WERI-Rb-1 (cell line): ENCODE results near the gene RPL11.

Experiments
- DNase-seq: peaks from one replicate; pipeline ENCODE4 v3.0.0-alpha.2; 2020
- H3K27ac ChIP-seq: fragments of 250-450 bp; sonication (Bioruptor Pico); 2 replicates; pipeline ENCODE4 v1.5.1; 2020; ENCODE audit warnings: mild to moderate bottlenecking, moderate library complexity
- H3K27me3 ChIP-seq: fragments of 250-450 bp; sonication (Bioruptor Pico); 2 replicates; pipeline ENCODE4 v1.5.1; 2021; ENCODE audit warnings: mild to moderate bottlenecking, low read depth, moderate library complexity; ENCODE audit not compliant: insufficient read depth, severe bottlenecking
- H3K36me3 ChIP-seq: fragments of 250-450 bp; sonication (Bioruptor Pico); 2 replicates; pipeline ENCODE4 v1.5.1; 2020; ENCODE audit warnings: mild to moderate bottlenecking, moderate library complexity
- H3K4me3 ChIP-seq: 2 replicates; pipeline ENCODE4 v1.5.1; 2011; ENCODE audit warnings: low read depth, mild to moderate bottlenecking, control low read depth, low read length
- H3K9me3 ChIP-seq: fragments of 250-450 bp; sonication (Bioruptor Pico); 2 replicates; pipeline ENCODE4 v1.5.1; 2021; ENCODE audit warnings: mild to moderate bottlenecking, moderate library complexity; ENCODE audit not compliant: severe bottlenecking
- CTCF ChIP-seq: IDR thresholded peaks from 2 replicates; pipeline ENCODE4 v1.5.1; 2011; ENCODE audit warnings: low read depth, mild to moderate bottlenecking, control low read depth, inconsistent platforms, low read length

RPL11 gene

DNA sequence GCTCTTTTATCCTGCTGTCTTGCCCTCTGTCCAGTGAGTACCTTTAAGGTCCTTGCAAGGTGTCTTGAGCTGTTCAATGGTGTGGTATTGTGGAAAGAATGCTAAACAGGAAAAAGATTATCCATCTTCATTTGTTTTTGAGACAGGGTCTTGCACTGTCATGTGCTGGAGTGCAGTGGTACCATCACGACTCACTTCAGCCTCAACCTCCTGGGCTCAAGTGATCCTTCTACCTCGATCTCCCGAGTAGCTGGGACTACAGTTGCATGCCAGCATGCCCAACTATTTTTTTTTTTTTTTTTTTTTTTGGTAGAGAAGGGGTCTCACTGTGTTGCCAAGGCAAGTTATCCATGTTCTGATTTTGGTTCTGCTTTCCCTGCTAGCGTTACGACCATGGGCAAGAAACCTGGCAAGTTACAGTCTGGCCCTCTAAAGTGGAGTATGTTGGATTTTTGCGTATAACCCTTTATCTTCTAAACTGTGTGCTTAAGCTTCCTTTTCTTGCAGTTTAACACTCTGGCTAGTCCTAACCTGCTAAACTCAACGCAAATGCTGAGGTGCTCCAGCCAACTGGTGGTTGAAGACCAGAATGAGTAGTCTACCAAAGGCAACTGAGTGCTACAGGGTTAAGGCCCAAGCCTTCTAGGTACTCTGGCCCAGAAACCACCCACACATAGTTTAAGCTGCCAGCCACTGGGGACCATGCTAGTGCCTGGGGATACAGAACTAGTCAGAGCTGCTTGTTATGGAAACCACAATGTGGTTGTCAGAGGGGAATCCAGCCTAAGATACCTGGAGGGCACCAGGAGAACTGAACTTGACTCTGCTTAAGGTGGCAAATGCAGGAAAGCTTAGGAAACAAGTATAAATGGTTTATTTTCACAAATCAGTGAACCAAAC is 7.9 kb downstream of the RPL11 start:
- no peak overlapping the region for H3K27ac ChIP-seq
- peaks cover 88% of the 10 kb centered on the region for H3K36me3 ChIP-seq
- no peaks in the 10 kb centered on the region for H3K9me3 ChIP-seq
- DNase-seq, result no peak
- no peaks in the 10 kb centered on the region for H3K27me3 ChIP-seq
- no peak overlapping the region for H3K4me3 ChIP-seq
- no peak for TF ChIP-seq CTCF

DNA sequence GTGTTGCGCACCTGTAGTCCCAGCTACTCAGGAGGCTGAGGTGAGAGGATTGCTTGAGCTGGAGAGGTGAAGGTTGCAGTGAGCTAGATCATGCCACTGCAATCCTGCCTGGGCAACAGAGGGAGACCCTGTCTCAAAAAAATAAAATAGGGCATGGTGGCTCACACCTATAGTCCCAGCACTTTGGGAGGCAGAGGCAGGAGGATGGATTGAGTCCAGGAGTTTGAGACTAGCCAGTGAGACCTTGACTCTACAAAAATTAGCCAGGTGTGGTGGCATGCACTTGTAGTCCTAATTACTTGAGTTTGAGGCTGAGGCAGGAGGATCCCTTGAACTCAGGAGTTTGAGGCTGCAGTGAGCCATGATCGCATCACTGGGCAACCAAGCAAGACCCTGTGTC is 9.7 kb downstream of the RPL11 start:
- Histone ChIP-seq H3K36me3 (peaks cover 70% of the 10 kb centered on the region), H3K9me3 (no peaks in the 10 kb centered on the region), H3K4me3 (no peak overlapping the region), H3K27ac (no peak overlapping the region), H3K27me3 (no peaks in the 10 kb centered on the region)
- no peak for TF ChIP-seq CTCF
- no peak for DNase-seq

DNA sequence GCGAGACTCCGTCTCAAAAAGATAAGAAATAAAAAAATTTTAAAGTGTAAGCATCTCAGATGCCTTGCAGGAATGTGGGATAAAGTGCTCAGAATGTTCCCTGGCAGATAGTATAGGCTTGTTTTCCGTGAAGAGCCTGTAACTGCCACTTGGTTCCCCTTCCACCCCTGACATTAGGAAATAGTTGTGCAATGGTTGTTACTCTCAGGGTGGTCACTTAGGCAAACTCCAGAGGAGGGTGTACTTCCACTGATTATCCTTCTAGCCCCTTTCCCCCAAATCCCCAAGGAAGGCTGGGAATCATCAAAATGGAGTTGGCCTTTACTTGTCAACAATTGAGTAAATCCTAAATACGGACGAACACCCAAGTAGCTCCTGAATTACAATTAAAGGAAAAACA is 10.4 kb downstream of the RPL11 start:
- Histone ChIP-seq H3K9me3 (no peaks in the 10 kb centered on the region), H3K27me3 (no peaks in the 10 kb centered on the region), H3K27ac (no peak overlapping the region), H3K36me3 (peaks cover 63% of the 10 kb centered on the region), H3K4me3 (no peak overlapping the region)
- TF ChIP-seq CTCF, result no peak
- DNase-seq, result no peak

- no peak for TF ChIP-seq CTCF
- Histone ChIP-seq H3K27me3 (no peaks in the 10 kb centered on the region), H3K36me3 (peaks cover 36% of the 10 kb centered on the region), H3K9me3 (no peaks in the 10 kb centered on the region), H3K27ac (0 out of 2 replicates have a peak overlapping the region, but pooled peaks have one; percentile 33), H3K4me3 (no peak overlapping the region)
- DNase-seq, result peak; percentile 28
Observed at GRCh38 chr1:23704834-23705495, 13.4 kb downstream of the RPL11 start.

- H3K4me3 ChIP-seq, result no peak overlapping the region
- no peaks in the 10 kb centered on the region for H3K9me3 ChIP-seq
- no peak for DNase-seq
- no peak overlapping the region for H3K27ac ChIP-seq
- H3K36me3 ChIP-seq, result peaks cover 3% of the 10 kb centered on the region; the same call in 1 of the 2 replicates
- H3K27me3 ChIP-seq, result no peaks in the 10 kb centered on the region
- no peak for TF ChIP-seq CTCF
Observed at GRCh38 chr1:23709229-23709628, 17.6 kb downstream of the RPL11 start.
